ENCODE results near the gene BGLAP. TPM values are rescaled to one million over a fixed set of nuclear protein-coding genes. Genes with fewer than 3 reads are reported as not detected.

BGLAP gene
- polyA plus RNA-seq, 3 donors, result 2.2 TPM; not detected in 2

GRCh38 chr1:156238248-156238647 lies 3.7 kb upstream of the BGLAP start:
- Mint-ChIP-seq H3K4me3 (no peak overlapping the region), H3K9me3 (no peaks in the 10 kb centered on the region), H3K27me3 (ENCODE audit: low read depth in 3 of 3) (peaks cover 0 to 6% (median 2%) of the 10 kb centered on the region in 3 donors), H3K27ac (no peak overlapping the region), H3K36me3 (peaks cover 67 to 86% of the 10 kb centered on the region in 2 donors), H3K4me1 (no peaks in the 10 kb centered on the region)
- Histone ChIP-seq H3K27ac (ENCODE audit: low read depth in 1 of 2, low read length in 2 of 2) (no peak overlapping the region), H3K4me3 (replicated peaks in 1 of 3; ENCODE audit: low read depth in 2 of 3, low read length in 3 of 3) (no peak overlapping the region), H3K4me2 (replicated peaks; ENCODE audit: extremely low read depth, low read length, poor library complexity, severe bottlenecking) (no peak overlapping the region), H3K27me3 (ENCODE audit: control insufficient read depth in 2 of 2, insufficient read depth in 2 of 2, low read length in 2 of 2) (no peaks in the 10 kb centered on the region), H3K9ac (ENCODE audit: insufficient read depth, low read length, poor library complexity, severe bottlenecking) (no peak overlapping the region), H3K36me3 (replicated peaks in 1 of 2; ENCODE audit: control insufficient read depth in 1 of 2, insufficient read depth in 2 of 2, low read length in 2 of 2) (peaks cover 63 to 75% of the 10 kb centered on the region in 2 donors), H2AFZ (ENCODE audit: insufficient read depth, low read depth, low read length, poor library complexity, severe bottlenecking) (no peak overlapping the region), H3K79me2 (ENCODE audit: insufficient read depth, low read length) (no peaks in the 10 kb centered on the region), H3K9me3 (replicated peaks in 1 of 2; ENCODE audit: control insufficient read depth in 1 of 2, insufficient read depth in 1 of 2, low read length in 2 of 2) (no peaks in the 10 kb centered on the region), H3K4me1 (ENCODE audit: control insufficient read depth in 1 of 2, insufficient read depth in 2 of 2, low read length in 2 of 2) (no peaks in the 10 kb centered on the region), H4K20me1 (ENCODE audit: insufficient read depth, low read length) (no peaks in the 10 kb centered on the region)
- intact Hi-C loops (cut with micrococcal nuclease), result no loop called here
- 100% methylated on average over 3 of the region's 5 CpGs for WGBS (ENCODE audit: insufficient coverage)
- no peak for DNase-seq
- no peak for TF ChIP-seq CTCF (IDR thresholded peaks at IDR 0.05)

GRCh38 chr1:156241311-156241811 lies 623 bp upstream of the BGLAP start:
- Histone ChIP-seq H2AFZ (ENCODE audit: insufficient read depth, low read depth, low read length, poor library complexity, severe bottlenecking) (no peak overlapping the region), H4K20me1 (ENCODE audit: insufficient read depth, low read length) (peaks cover 5% of the 10 kb centered on the region), H3K9me3 (replicated peaks in 1 of 2; ENCODE audit: control insufficient read depth in 1 of 2, insufficient read depth in 1 of 2, low read length in 2 of 2) (peaks cover 0 to 12% of the 10 kb centered on the region in 2 donors), H3K36me3 (replicated peaks in 1 of 2; ENCODE audit: control insufficient read depth in 1 of 2, insufficient read depth in 2 of 2, low read length in 2 of 2) (peaks cover 38 to 47% of the 10 kb centered on the region in 2 donors), H3K4me1 (ENCODE audit: control insufficient read depth in 1 of 2, insufficient read depth in 2 of 2, low read length in 2 of 2) (peaks cover 9 to 13% of the 10 kb centered on the region in 2 donors), H3K4me2 (replicated peaks; ENCODE audit: extremely low read depth, low read length, poor library complexity, severe bottlenecking) (no peak overlapping the region), H3K9ac (ENCODE audit: insufficient read depth, low read length, poor library complexity, severe bottlenecking) (peak overlapping the region; percentile 4), H3K4me3 (replicated peaks in 1 of 3; ENCODE audit: low read depth in 2 of 3, low read length in 3 of 3) (no peak overlapping the region), H3K79me2 (ENCODE audit: insufficient read depth, low read length) (no peaks in the 10 kb centered on the region), H3K27ac (ENCODE audit: low read depth in 1 of 2, low read length in 2 of 2) (no peak overlapping the region), H3K27me3 (ENCODE audit: control insufficient read depth in 2 of 2, insufficient read depth in 2 of 2, low read length in 2 of 2) (peaks cover 10 to 21% of the 10 kb centered on the region in 2 donors)
- 45% methylated on average over 14 of the region's 15 CpGs for WGBS (ENCODE audit: insufficient coverage)
- H3K4me1 Mint-ChIP-seq, result peaks cover 13% of the 10 kb centered on the region
- peaks cover 52 to 58% of the 10 kb centered on the region in 2 donors for H3K36me3 Mint-ChIP-seq
- H3K4me3 Mint-ChIP-seq, result no peak overlapping the region
- H3K9me3 Mint-ChIP-seq, result peaks cover 0 to 9% (median 0%) of the 10 kb centered on the region in 7 donors
- DNase-seq, result no peak
- no peak for TF ChIP-seq CTCF (IDR thresholded peaks at IDR 0.05)
- H3K27me3 Mint-ChIP-seq (ENCODE audit: low read depth in 3 of 3), result peaks cover 16 to 31% (median 27%) of the 10 kb centered on the region in 3 donors
- no peak overlapping the region for H3K27ac Mint-ChIP-seq
- intact Hi-C loops (cut with micrococcal nuclease), result no loop called here

All from CD14-positive monocyte (primary cell).